Astrocyte of the spinal cord (primary cell): ENCODE data around the gene CAPZA2.
A peak's percentile ranks its signal among the peaks of the same experiment; 100 is the strongest.
"Not testable (repeated sequence)": the region's sequence is repeated elsewhere in the genome, so short reads cannot be mapped to it uniquely, and the experiment has no call there.

Experiments
- DNase-seq: peaks from one replicate; pipeline ENCODE4 v3.0.0; 2011; ENCODE audit warnings: low read depth, low spot score
- H3K4me3 ChIP-seq: 2 replicates; pipeline ENCODE4 v1.5.1; 2011; ENCODE audit warnings: low read depth, mild to moderate bottlenecking, low read length, moderate library complexity
- CTCF ChIP-seq: IDR thresholded peaks from 2 replicates; pipeline ENCODE4 v1.5.1; 2012; ENCODE audit warnings: low read depth, mild to moderate bottlenecking, low read length, inconsistent platforms
- in situ Hi-C: cut with HindIII; loops from 2 replicates; pipeline ENCODE4 v1.10.0; 2017; ENCODE audit warnings: low sequenced_read_pairs

CAPZA2 gene

DNA sequence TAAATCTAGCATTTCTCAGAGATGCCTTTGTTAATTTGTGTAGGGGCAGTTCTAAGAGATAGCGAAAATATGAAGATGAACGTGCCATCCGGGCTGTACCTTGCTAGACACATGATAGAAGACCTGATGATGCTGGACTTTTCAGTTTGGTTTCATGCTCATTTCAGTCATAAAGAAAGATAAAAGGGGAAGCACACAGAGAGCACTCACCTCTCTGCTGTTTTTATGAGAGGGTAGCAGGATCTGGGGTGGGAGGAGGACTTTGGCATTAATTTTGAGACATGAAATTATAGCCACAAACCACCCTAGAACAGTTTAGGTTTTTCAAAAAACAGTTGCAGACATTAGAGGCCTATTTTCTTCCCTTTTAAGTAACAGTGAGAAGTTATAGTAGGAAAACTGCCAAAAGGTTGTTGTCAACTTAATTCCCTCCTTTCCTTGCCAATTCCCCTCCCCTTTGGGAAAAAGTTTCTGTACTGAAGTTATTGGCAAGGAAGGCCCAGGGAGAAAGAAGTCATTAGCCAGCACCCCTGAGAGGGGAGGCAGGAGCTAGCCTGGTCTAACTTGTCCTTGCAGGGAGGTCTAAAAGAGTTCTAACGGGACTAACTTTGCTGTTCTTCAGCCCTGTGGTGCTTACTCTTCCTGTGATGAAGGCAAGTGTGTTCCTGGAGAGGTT, 93.6 kb downstream of the CAPZA2 start:
- peak; percentile 20 for DNase-seq
- no peak overlapping the region for H3K4me3 ChIP-seq
- TF ChIP-seq CTCF: no peak
- in situ Hi-C loops: no loop called here

GRCh38 chr7:116956477-116956804, 94.1 kb downstream of the CAPZA2 start:
- in situ Hi-C loops: no loop called here
- TF ChIP-seq CTCF: no peak
- no peak for DNase-seq
- no peak overlapping the region for H3K4me3 ChIP-seq

- in situ Hi-C loops: no loop called here
- no peak for DNase-seq
- no peak for TF ChIP-seq CTCF
- no peak overlapping the region for H3K4me3 ChIP-seq
Observed at GRCh38 chr7:116957874-116958273, 95.5 kb downstream of the CAPZA2 start.

- DNase-seq, H3K4me3 ChIP-seq, in situ Hi-C loops: not testable (repeated sequence)
Observed at GRCh38 chr7:116961966-116962673, 99.7 kb downstream of the CAPZA2 start.

DNA sequence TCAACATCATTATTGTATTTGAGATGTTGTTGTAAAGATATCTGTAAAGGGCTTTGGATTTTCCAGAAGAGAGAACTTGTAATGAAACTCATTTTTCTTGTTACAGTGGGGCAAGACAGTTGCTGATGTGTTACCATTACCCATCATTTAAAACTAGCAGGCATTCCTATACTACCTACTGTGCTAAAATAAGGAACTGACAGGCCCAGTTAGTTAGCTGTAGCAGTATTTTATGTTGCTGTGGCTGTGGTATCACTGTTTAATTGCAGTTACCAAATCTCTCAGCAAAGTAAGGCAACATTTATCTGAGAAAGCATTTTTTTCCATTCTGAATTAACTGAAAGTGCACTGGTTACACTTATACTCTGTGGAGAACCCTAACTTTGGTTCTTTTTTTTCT, 100.8 kb downstream of the CAPZA2 start:
- in situ Hi-C loops: no loop called here
- H3K4me3 ChIP-seq: no peak overlapping the region
- TF ChIP-seq CTCF: no peak
- no peak for DNase-seq

GRCh38 chr7:116966601-116967000, 104.2 kb downstream of the CAPZA2 start:
- in situ Hi-C loops: no loop called here
- H3K4me3 ChIP-seq: no peak overlapping the region
- no peak for DNase-seq
- no peak for TF ChIP-seq CTCF

GRCh38 chr7:116967254-116967922, 105.0 kb downstream of the CAPZA2 start:
- TF ChIP-seq CTCF: no peak
- in situ Hi-C loops: no loop called here

More at GRCh38 chr7:116967254-116967922, 105.0 kb downstream of the CAPZA2 start:
- no peak overlapping the region for H3K4me3 ChIP-seq
- DNase-seq: no peak
